ENCODE results near the gene IFT20.

IFT20 gene

GRCh38 chr17:28334171-28334570, 1.1 kb downstream of the IFT20 start:
- H3K36me3 Mint-ChIP-seq (ENCODE audit: low read depth): peaks cover under 1% of the 10 kb centered on the region
- no peaks in the 10 kb centered on the region for H3K9me3 Mint-ChIP-seq
- H3K27me3 Mint-ChIP-seq: no peaks in the 10 kb centered on the region
- H3K4me1 Mint-ChIP-seq (ENCODE audit: low read depth): peaks cover 43% of the 10 kb centered on the region
- H3K27ac Mint-ChIP-seq: peak overlapping the region; percentile 28
- peak overlapping the region; percentile 90 for H3K4me3 Mint-ChIP-seq

- Mint-ChIP-seq H3K27ac (no peak overlapping the region), H3K36me3 (ENCODE audit: low read depth) (peaks cover 10% of the 10 kb centered on the region), H3K27me3 (no peaks in the 10 kb centered on the region), H3K9me3 (no peaks in the 10 kb centered on the region), H3K4me3 (no peak overlapping the region), H3K4me1 (ENCODE audit: low read depth) (peaks cover 38% of the 10 kb centered on the region)
These were observed 2.1 kb downstream of the IFT20 start for GRCh38 chr17:28333083-28333746.

- H3K4me1 Mint-ChIP-seq (ENCODE audit: low read depth): peaks cover 37% of the 10 kb centered on the region
- peaks cover 20% of the 10 kb centered on the region for H3K36me3 Mint-ChIP-seq (ENCODE audit: low read depth)
- H3K4me3 Mint-ChIP-seq: no peak overlapping the region
- no peaks in the 10 kb centered on the region for H3K9me3 Mint-ChIP-seq
- H3K27ac Mint-ChIP-seq: no peak overlapping the region
- no peaks in the 10 kb centered on the region for H3K27me3 Mint-ChIP-seq
These were observed 3.3 kb downstream of the IFT20 start for GRCh38 chr17:28331891-28332420.

- no peak overlapping the region for H3K4me3 Mint-ChIP-seq
- peaks cover 35% of the 10 kb centered on the region for H3K4me1 Mint-ChIP-seq (ENCODE audit: low read depth)
- H3K27ac Mint-ChIP-seq: no peak overlapping the region
- peaks cover 33% of the 10 kb centered on the region for H3K36me3 Mint-ChIP-seq (ENCODE audit: low read depth)
- no peaks in the 10 kb centered on the region for H3K27me3 Mint-ChIP-seq
- no peaks in the 10 kb centered on the region for H3K9me3 Mint-ChIP-seq
These were observed 4.6 kb downstream of the IFT20 start for GRCh38 chr17:28330671-28331070.

GRCh38 chr17:28328325-28328724, 6.9 kb downstream of the IFT20 start:
- Mint-ChIP-seq H3K27ac (no peak overlapping the region), H3K36me3 (ENCODE audit: low read depth) (peaks cover 36% of the 10 kb centered on the region), H3K27me3 (no peaks in the 10 kb centered on the region), H3K4me3 (no peak overlapping the region), H3K9me3 (no peaks in the 10 kb centered on the region), H3K4me1 (ENCODE audit: low read depth) (peaks cover 19% of the 10 kb centered on the region)

- peaks cover 19% of the 10 kb centered on the region for H3K4me1 Mint-ChIP-seq (ENCODE audit: low read depth)
These were observed 7.6 kb downstream of the IFT20 start for GRCh38 chr17:28327709-28328108.

GRCh38 chr17:28327031-28327607, 8.2 kb downstream of the IFT20 start:
- Mint-ChIP-seq H3K27ac (peak overlapping the region; percentile 45), H3K4me1 (ENCODE audit: low read depth) (peaks cover 19% of the 10 kb centered on the region), H3K9me3 (no peaks in the 10 kb centered on the region), H3K4me3 (no peak overlapping the region), H3K27me3 (no peaks in the 10 kb centered on the region), H3K36me3 (ENCODE audit: low read depth) (peaks cover 44% of the 10 kb centered on the region)

More at GRCh38 chr17:28327709-28328108, 7.6 kb downstream of the IFT20 start:
- Mint-ChIP-seq H3K27ac (no peak overlapping the region), H3K36me3 (ENCODE audit: low read depth) (peaks cover 41% of the 10 kb centered on the region), H3K4me3 (no peak overlapping the region), H3K9me3 (no peaks in the 10 kb centered on the region), H3K27me3 (no peaks in the 10 kb centered on the region)

GRCh38 chr17:28326114-28326513, 9.2 kb downstream of the IFT20 start:
- H3K36me3 Mint-ChIP-seq (ENCODE audit: low read depth): peaks cover 53% of the 10 kb centered on the region
- no peak overlapping the region for H3K27ac Mint-ChIP-seq
- no peaks in the 10 kb centered on the region for H3K27me3 Mint-ChIP-seq
- no peak overlapping the region for H3K4me3 Mint-ChIP-seq
- H3K9me3 Mint-ChIP-seq: no peaks in the 10 kb centered on the region
- peaks cover 27% of the 10 kb centered on the region for H3K4me1 Mint-ChIP-seq (ENCODE audit: low read depth)

- H3K4me1 Mint-ChIP-seq (ENCODE audit: low read depth): peaks cover 36% of the 10 kb centered on the region
- no peaks in the 10 kb centered on the region for H3K9me3 Mint-ChIP-seq
- no peaks in the 10 kb centered on the region for H3K27me3 Mint-ChIP-seq
- H3K4me3 Mint-ChIP-seq: no peak overlapping the region
- no peak overlapping the region for H3K27ac Mint-ChIP-seq
- H3K36me3 Mint-ChIP-seq (ENCODE audit: low read depth): peaks cover 61% of the 10 kb centered on the region
These were observed 10.1 kb downstream of the IFT20 start for GRCh38 chr17:28325211-28325610.

- Mint-ChIP-seq H3K4me1 (ENCODE audit: low read depth) (peaks cover 40% of the 10 kb centered on the region), H3K4me3 (no peak overlapping the region), H3K27ac (no peak overlapping the region)
These were observed 10.5 kb downstream of the IFT20 start for GRCh38 chr17:28324781-28325180.

GRCh38 chr17:28324267-28324745, 11.0 kb downstream of the IFT20 start:
- H3K4me1 Mint-ChIP-seq (ENCODE audit: low read depth): peaks cover 40% of the 10 kb centered on the region
- H3K36me3 Mint-ChIP-seq (ENCODE audit: low read depth): peaks cover 65% of the 10 kb centered on the region

More at GRCh38 chr17:28324781-28325180, 10.5 kb downstream of the IFT20 start:
- Mint-ChIP-seq H3K36me3 (ENCODE audit: low read depth) (peaks cover 65% of the 10 kb centered on the region), H3K27me3 (no peaks in the 10 kb centered on the region), H3K9me3 (no peaks in the 10 kb centered on the region)

GRCh38 chr17:28320215-28321061, 14.8 kb downstream of the IFT20 start:
- Mint-ChIP-seq H3K4me3 (peak overlapping the region; percentile 89), H3K4me1 (ENCODE audit: low read depth) (peaks cover 31% of the 10 kb centered on the region), H3K9me3 (no peaks in the 10 kb centered on the region), H3K36me3 (ENCODE audit: low read depth) (peaks cover 29% of the 10 kb centered on the region), H3K27ac (peak overlapping the region; percentile 77), H3K27me3 (no peaks in the 10 kb centered on the region)

More at GRCh38 chr17:28324267-28324745, 11.0 kb downstream of the IFT20 start:
- no peaks in the 10 kb centered on the region for H3K27me3 Mint-ChIP-seq
- no peaks in the 10 kb centered on the region for H3K9me3 Mint-ChIP-seq
- H3K27ac Mint-ChIP-seq: no peak overlapping the region
- no peak overlapping the region for H3K4me3 Mint-ChIP-seq

GRCh38 chr17:28319598-28319935, 15.7 kb downstream of the IFT20 start:
- peaks cover 31% of the 10 kb centered on the region for H3K4me1 Mint-ChIP-seq (ENCODE audit: low read depth)
- H3K36me3 Mint-ChIP-seq (ENCODE audit: low read depth): peaks cover 28% of the 10 kb centered on the region
- H3K27me3 Mint-ChIP-seq: no peaks in the 10 kb centered on the region
- H3K4me3 Mint-ChIP-seq: peak overlapping the region; percentile 89
- H3K27ac Mint-ChIP-seq: peak overlapping the region; percentile 84
- H3K9me3 Mint-ChIP-seq: no peaks in the 10 kb centered on the region

GRCh38 chr17:28318759-28319597, 16.3 kb downstream of the IFT20 start, which contains the start of gene TMEM97:
TMEM97 (plus strand) TSS chr17:28319200; CDS start chr17:28319240, 40 bp downstream.
- H3K4me3 Mint-ChIP-seq: peak within 1 kb of the TSS; percentile 89
- peaks cover 31% of the 10 kb centered on the region for H3K4me1 Mint-ChIP-seq (ENCODE audit: low read depth)
- no peaks in the 10 kb centered on the region for H3K9me3 Mint-ChIP-seq
- H3K36me3 Mint-ChIP-seq (ENCODE audit: low read depth): peaks cover 28% of the 10 kb centered on the region
- no peaks in the 10 kb centered on the region for H3K27me3 Mint-ChIP-seq
- H3K27ac Mint-ChIP-seq: peak within 1 kb of the TSS; percentile 86

Data from stimulated activated naive CD8-positive, alpha-beta T cell treated with anti-CD3 and anti-CD28 coated beads, Interleukin-15, Interleukin-2, amounts not matched to agents 100 ng/mL and 50 ng/mL, for 24 hours (primary cell).